Chondrocyte (in vitro differentiated cells): ENCODE measurements around the gene ANO6. TPM values are rescaled to one million over a fixed set of nuclear protein-coding genes. Genes with fewer than 3 reads are reported as not detected.
A peak's percentile ranks its signal among the peaks of the same experiment; 100 is the strongest.

ENCODE experiments used
- DNase-seq: peaks from one replicate; pipeline ENCODE4 v3.0.0; 2021; ENCODE audit warnings: mixed read lengths, low spot score
- H3K27ac Mint-ChIP-seq: one replicate; pipeline ENCODE4 v1.8.0; 2021; ENCODE audit warnings: mild to moderate bottlenecking, moderate library complexity, mixed read lengths; ENCODE audit not compliant: unreplicated experiment
- H3K27me3 Mint-ChIP-seq: 2 replicates; pipeline ENCODE4 v1.8.0; 2021; ENCODE audit warnings: low read depth, mixed read lengths
- H3K36me3 Mint-ChIP-seq: 2 replicates; pipeline ENCODE4 v1.8.0; 2021; ENCODE audit warnings: low read depth, mixed read lengths
- H3K4me1 Mint-ChIP-seq: 2 replicates; pipeline ENCODE4 v1.8.0; 2021; ENCODE audit warnings: low read depth, mild to moderate bottlenecking, mixed read lengths
- H3K4me3 Mint-ChIP-seq: one replicate; pipeline ENCODE4 v1.8.0; 2021; ENCODE audit warnings: mild to moderate bottlenecking, moderate library complexity, mixed read lengths; ENCODE audit not compliant: unreplicated experiment
- H3K9me3 Mint-ChIP-seq: 2 replicates; pipeline ENCODE4 v1.8.0; 2021; ENCODE audit warnings: low read depth, mixed read lengths
- total RNA-seq: library from RNA; stranded (reverse); gene quantifications from 3 replicates; pipeline ENCODE4 v1.2.1, GENCODE V29; 2021
- TF ChIP-seq, protein P1 (sequence below): fragments of 200-600 bp; sonication (generic); IDR thresholded peaks from 2 replicates; pipeline ENCODE4 v1.5.0; 2021; ENCODE audit warnings: antibody characterized with exemption, mild to moderate bottlenecking, moderate library complexity

The ANO6 gene
- total RNA-seq, 1 donor from 2014 or later = 75.8 TPM

DNA sequence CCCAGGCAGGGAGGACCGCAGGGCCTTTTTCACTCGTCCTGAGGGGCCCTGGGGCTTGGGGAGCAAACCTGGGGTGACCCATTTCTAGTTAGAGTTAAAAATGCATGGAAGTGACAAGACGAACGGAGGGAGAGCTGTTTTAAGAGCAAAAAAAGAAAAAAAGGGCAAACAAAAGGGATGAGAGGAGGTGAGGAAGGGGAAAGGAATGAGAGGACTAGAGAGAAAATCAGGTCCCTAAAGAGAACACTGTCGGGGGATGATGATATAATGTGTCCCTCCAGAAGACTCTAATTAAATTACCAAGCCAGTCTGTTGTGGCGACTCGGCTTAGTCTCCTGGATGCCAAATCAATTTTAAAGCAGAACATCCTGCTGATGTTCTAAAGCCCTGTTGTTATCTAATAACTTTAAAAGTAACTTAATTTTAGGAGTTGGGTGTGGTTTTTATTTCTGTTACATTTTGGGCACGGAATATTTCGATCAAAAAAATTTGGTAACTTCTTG is 1.1 kb downstream of the ANO6 start:
- H3K9me3 Mint-ChIP-seq = no peaks in the 10 kb centered on the region
- DNase-seq = no peak
- TF ChIP-seq, protein P1, sequence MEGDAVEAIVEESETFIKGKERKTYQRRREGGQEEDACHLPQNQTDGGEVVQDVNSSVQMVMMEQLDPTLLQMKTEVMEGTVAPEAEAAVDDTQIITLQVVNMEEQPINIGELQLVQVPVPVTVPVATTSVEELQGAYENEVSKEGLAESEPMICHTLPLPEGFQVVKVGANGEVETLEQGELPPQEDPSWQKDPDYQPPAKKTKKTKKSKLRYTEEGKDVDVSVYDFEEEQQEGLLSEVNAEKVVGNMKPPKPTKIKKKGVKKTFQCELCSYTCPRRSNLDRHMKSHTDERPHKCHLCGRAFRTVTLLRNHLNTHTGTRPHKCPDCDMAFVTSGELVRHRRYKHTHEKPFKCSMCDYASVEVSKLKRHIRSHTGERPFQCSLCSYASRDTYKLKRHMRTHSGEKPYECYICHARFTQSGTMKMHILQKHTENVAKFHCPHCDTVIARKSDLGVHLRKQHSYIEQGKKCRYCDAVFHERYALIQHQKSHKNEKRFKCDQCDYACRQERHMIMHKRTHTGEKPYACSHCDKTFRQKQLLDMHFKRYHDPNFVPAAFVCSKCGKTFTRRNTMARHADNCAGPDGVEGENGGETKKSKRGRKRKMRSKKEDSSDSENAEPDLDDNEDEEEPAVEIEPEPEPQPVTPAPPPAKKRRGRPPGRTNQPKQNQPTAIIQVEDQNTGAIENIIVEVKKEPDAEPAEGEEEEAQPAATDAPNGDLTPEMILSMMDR = peak; percentile 3
- H3K27ac Mint-ChIP-seq = peak overlapping the region; percentile 99
- peaks cover 49% of the 10 kb centered on the region for H3K4me1 Mint-ChIP-seq
- H3K4me3 Mint-ChIP-seq = peak overlapping the region; percentile 100
- no peaks in the 10 kb centered on the region for H3K36me3 Mint-ChIP-seq
- no peaks in the 10 kb centered on the region for H3K27me3 Mint-ChIP-seq

DNA sequence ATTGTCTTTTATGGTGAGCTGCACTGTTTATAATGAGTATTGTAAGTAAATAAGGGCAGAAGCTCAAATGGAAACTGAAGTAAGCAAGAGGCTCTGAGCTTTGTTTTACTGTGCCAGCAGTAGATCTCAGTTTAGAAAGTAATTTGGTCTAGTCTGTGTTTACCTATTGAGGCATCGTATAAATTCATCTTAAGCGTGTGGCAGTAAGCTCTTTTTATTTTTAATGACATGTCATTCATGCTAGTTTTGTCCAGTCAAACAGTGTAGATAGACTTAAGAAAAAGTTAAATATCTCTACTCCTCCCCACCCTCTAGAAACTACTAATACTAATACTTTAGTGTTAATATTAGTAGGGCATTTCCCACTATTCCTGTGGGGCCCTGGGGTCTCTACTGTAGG is 2.0 kb downstream of the ANO6 start:
- peak overlapping the region; percentile 100 for H3K4me3 Mint-ChIP-seq
- H3K9me3 Mint-ChIP-seq = no peaks in the 10 kb centered on the region
- H3K27me3 Mint-ChIP-seq = no peaks in the 10 kb centered on the region
- H3K36me3 Mint-ChIP-seq = no peaks in the 10 kb centered on the region
- no peak for DNase-seq
- peak overlapping the region; percentile 99 for H3K27ac Mint-ChIP-seq
- peaks cover 53% of the 10 kb centered on the region for H3K4me1 Mint-ChIP-seq
- TF ChIP-seq, protein P1 = no peak

DNA sequence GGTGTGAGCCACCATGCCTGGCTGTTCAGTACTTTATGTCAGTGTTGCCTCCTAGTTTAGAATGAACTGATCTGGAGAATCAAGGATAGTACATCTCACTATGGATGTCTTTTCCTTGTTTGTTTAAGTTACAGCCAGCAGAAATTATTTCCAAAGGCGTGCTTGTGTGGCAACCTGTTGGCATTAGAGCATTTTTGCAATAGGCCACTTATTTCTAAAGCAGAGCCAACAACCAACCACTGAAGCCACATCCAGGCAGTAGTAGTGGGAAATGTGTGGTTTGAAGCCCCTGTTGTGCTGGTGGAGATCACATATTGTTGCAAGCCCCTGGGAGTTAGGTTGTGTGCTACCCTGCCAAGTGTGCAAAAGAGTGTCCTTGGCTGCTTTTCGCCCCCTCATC is 3.7 kb downstream of the ANO6 start:
- Mint-ChIP-seq H3K36me3 (no peaks in the 10 kb centered on the region), H3K4me3 (no peak overlapping the region), H3K27me3 (no peaks in the 10 kb centered on the region), H3K9me3 (no peaks in the 10 kb centered on the region), H3K27ac (no peak overlapping the region), H3K4me1 (peaks cover 58% of the 10 kb centered on the region)
- TF ChIP-seq, protein P1 = no peak
- DNase-seq = no peak

DNA sequence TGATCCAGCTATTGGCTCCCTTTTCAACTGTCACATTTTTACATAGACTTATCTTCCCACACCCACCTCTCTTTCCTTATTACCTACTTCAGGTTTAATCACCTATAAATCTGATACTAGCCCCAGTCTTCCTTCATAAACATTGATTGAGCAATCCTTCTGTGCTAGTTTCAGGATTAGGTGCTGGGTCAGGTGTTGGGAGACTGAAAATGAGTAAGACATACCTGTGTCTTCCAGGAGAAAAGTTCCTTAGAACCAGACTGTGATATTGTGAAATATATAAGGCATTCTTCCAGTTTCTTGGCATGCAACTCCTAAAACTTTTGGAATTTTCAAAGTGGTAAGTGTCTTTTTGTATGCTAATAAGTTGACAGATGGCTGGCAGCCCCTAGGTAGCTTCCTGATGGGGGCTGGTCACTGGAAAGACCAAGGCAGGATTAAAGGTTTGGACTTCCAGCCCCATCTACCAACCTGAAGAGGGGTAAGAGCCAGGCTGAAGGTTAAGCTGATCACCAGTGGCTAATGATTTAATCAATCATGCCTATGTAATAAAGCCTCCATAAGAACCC is 4.6 kb downstream of the ANO6 start:
- TF ChIP-seq, protein P1 = no peak
- Mint-ChIP-seq H3K4me1 (peaks cover 54% of the 10 kb centered on the region), H3K36me3 (no peaks in the 10 kb centered on the region), H3K27me3 (no peaks in the 10 kb centered on the region), H3K27ac (no peak overlapping the region), H3K4me3 (no peak overlapping the region), H3K9me3 (no peaks in the 10 kb centered on the region)
- no peak for DNase-seq

DNA sequence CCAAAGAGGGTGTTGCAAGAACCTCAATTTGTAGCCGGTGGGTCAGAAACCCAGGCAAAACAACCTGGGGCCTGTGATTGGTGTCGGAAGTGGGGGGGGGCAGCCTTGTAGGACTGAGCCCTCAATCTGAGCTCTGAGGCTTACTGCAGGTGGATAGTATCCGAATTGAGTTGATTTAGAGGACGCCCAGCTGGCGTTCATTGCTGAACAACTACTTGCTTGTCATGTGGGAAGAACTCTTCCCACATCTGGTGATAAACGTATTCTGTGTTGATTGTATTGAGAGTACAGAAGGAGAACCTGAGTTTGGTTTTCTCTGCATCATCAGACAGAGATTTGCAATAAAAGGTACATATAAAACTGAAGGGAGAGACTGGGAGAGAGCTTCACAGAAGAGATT is 5.1 kb downstream of the ANO6 start:
- no peak overlapping the region for H3K27ac Mint-ChIP-seq
- no peak overlapping the region for H3K4me3 Mint-ChIP-seq
- no peaks in the 10 kb centered on the region for H3K27me3 Mint-ChIP-seq
- TF ChIP-seq, protein P1 = no peak
- no peaks in the 10 kb centered on the region for H3K36me3 Mint-ChIP-seq
- peaks cover 57% of the 10 kb centered on the region for H3K4me1 Mint-ChIP-seq
- no peaks in the 10 kb centered on the region for H3K9me3 Mint-ChIP-seq
- DNase-seq = no peak
